K562 (cell line): ENCODE results near the gene PHKB. TPM values are rescaled to one million over a fixed set of nuclear protein-coding genes. Genes with fewer than 3 reads are reported as not detected.
A peak's percentile ranks its signal among the peaks of the same experiment; 100 is the strongest.

Source experiments
- ATF7 ChIP-seq: fragments of 450-650 bp; IDR thresholded peaks from 2 replicates; pipeline ENCODE4 v1.7.1; 2014; ENCODE audit warnings: mild to moderate bottlenecking, moderate library complexity
- CXXC5 ChIP-seq: fragments of 250-450 bp; sonication (Bioruptor Pico); IDR thresholded peaks from 2 replicates; pipeline ENCODE4 v1.8.0; 2022; ENCODE audit warnings: inconsistent platforms, mild to moderate bottlenecking, moderate library complexity
- DLX4 ChIP-seq: fragments of 250-450 bp; sonication (Bioruptor Pico); IDR thresholded peaks from 2 replicates; pipeline ENCODE4 v1.6.1; 2021; ENCODE audit warnings: mild to moderate bottlenecking
- ETV6 ChIP-seq, 3 experiments: fragments of 150-350 bp in 1 of 3; sonication (generic) in 1 of 3; formaldehyde crosslinking in 1 of 3; IDR thresholded peaks; 2 replicates each; pipeline versions ENCODE4 v1.6.1 to v1.8.0; 2014 to 2022; ENCODE audit warnings: borderline replicate concordance in 2 of 3, low read depth in 2 of 3, antibody characterized with exemption in 1 of 3, low read length in 1 of 3, mild to moderate bottlenecking in 1 of 3, missing genetic modification reagents in 1 of 3
- LCOR ChIP-seq: sonication (generic); formaldehyde crosslinking; IDR thresholded peaks from 2 replicates; pipeline ENCODE4 v1.8.0; 2022; ENCODE audit warnings: mild to moderate bottlenecking, missing genetic modification reagents
- MAFF ChIP-seq: IDR thresholded peaks from 2 replicates; pipeline ENCODE4 v1.6.1; 2012; ENCODE audit warnings: low read length, improper control_type of control experiment
- MAFK ChIP-seq: IDR thresholded peaks from 2 replicates; pipeline ENCODE4 v1.6.1; 2011; ENCODE audit warnings: low read length, improper control_type of control experiment
- MEIS2 ChIP-seq: fragments of 450-650 bp; IDR thresholded peaks from 2 replicates; pipeline ENCODE4 v1.6.1; 2014; ENCODE audit warnings: mild to moderate bottlenecking; ENCODE audit not compliant: partially characterized antibody
- NFATC3 ChIP-seq: fragments of 450-650 bp; IDR thresholded peaks from 2 replicates; pipeline ENCODE4 v1.6.1; 2017; ENCODE audit warnings: mild to moderate bottlenecking
- NR2C2 ChIP-seq, 2 experiments: fragments of 200-800 bp in 1 of 2; sonication (Bioruptor generic) in 1 of 2; sonication (generic) in 1 of 2; formaldehyde crosslinking in 1 of 2; IDR thresholded peaks; 2 replicates each; pipeline versions ENCODE4 v1.6.1 to v1.8.0; 2016 to 2022; ENCODE audit warnings: mild to moderate bottlenecking in 1 of 2, missing compliant biosample characterization in 1 of 2, missing genetic modification characterization in 1 of 2, missing genetic modification reagents in 1 of 2
- RBM22 ChIP-seq: fragments of 200-400 bp; formaldehyde crosslinking; IDR thresholded peaks from 2 replicates; pipeline ENCODE4 v1.6.1; 2018; ENCODE audit warnings: low read length, low read depth; ENCODE audit not compliant: poor library complexity, severe bottlenecking
- RBM39 ChIP-seq: fragments of 200-400 bp; formaldehyde crosslinking; optimal IDR thresholded peaks from 2 replicates; pipeline ENCODE3; 2018; ENCODE audit warnings: low read depth, low read length
- SAP30 ChIP-seq: fragments of 200-600 bp; sonication (generic); IDR thresholded peaks from 2 replicates; pipeline ENCODE4 v1.6.1; 2012; ENCODE audit warnings: borderline replicate concordance, low read depth, mild to moderate bottlenecking, moderate library complexity, low read length, control low read depth, inconsistent platforms; ENCODE audit not compliant: insufficient read depth, poor library complexity, severe bottlenecking
- SNIP1 ChIP-seq: fragments of 450-650 bp; IDR thresholded peaks from 2 replicates; pipeline ENCODE4 v1.7.1; 2017; ENCODE audit warnings: low read depth, mild to moderate bottlenecking
- TBL1XR1 ChIP-seq, 2 experiments: IDR thresholded peaks; 2 replicates each; pipeline ENCODE4 v1.6.1; 2012; ENCODE audit warnings: improper control_type of control experiment in 2 of 2, low read length in 2 of 2, mild to moderate bottlenecking in 1 of 2
- ZEB2 ChIP-seq: fragments of 450-650 bp; IDR thresholded peaks from 2 replicates; pipeline ENCODE4 v1.6.1; 2016
- ZMIZ1 ChIP-seq, 2 experiments: fragments of 150-350 bp in 1 of 2; IDR thresholded peaks; 2 replicates each; pipeline ENCODE4 v1.6.1; 2012 to 2016; ENCODE audit warnings: low read depth in 2 of 2, low read length in 2 of 2, mild to moderate bottlenecking in 1 of 2, moderate library complexity in 1 of 2
- ZNF592 ChIP-seq: fragments of 450-650 bp; IDR thresholded peaks from 2 replicates; pipeline ENCODE4 v1.6.1; 2017; ENCODE audit warnings: antibody characterized with exemption, mild to moderate bottlenecking
- polyA plus RNA-seq, 8 experiments: library from polyadenylated mRNA; depleted of rRNA in 4 of 8; stranded (reverse) in 5 of 8; unstranded in 3 of 8; fragments of >200 nt; fragmentation: Nextera tagmentation in 2 of 8; fragmentation: Illumina TruSeq in 1 of 8; extraction: Ambion mirVana in 2 of 8; extraction: Trizol in 1 of 8; gene quantifications; 2 replicates each; pipeline versions ENCODE4 v1.2.1 to v1.2.3, GENCODE V29; 2011 to 2014; ENCODE audit warnings: inconsistent platforms in 1 of 8, missing spikeins in 1 of 8
- total RNA-seq, 7 experiments: library from RNA; depleted of rRNA in 6 of 7; stranded (reverse); fragments of >200 nt in 6 of 7; fragmentation: Illumina TruSeq in 2 of 7; extraction: Trizol in 2 of 7; gene quantifications; 2 replicates each; pipeline versions ENCODE4 v1.2.1 to v1.2.3, GENCODE V29; 2011 to 2021; ENCODE audit warnings: low replicate concordance in 1 of 7

PHKB gene
- total and polyA plus RNA-seq, 9 of the 15 experiments (the other 6 are each of a cell fraction or from before 2014, with no cell fraction given): 24.7 to 92.3 (median 67.0) TPM

DNA sequence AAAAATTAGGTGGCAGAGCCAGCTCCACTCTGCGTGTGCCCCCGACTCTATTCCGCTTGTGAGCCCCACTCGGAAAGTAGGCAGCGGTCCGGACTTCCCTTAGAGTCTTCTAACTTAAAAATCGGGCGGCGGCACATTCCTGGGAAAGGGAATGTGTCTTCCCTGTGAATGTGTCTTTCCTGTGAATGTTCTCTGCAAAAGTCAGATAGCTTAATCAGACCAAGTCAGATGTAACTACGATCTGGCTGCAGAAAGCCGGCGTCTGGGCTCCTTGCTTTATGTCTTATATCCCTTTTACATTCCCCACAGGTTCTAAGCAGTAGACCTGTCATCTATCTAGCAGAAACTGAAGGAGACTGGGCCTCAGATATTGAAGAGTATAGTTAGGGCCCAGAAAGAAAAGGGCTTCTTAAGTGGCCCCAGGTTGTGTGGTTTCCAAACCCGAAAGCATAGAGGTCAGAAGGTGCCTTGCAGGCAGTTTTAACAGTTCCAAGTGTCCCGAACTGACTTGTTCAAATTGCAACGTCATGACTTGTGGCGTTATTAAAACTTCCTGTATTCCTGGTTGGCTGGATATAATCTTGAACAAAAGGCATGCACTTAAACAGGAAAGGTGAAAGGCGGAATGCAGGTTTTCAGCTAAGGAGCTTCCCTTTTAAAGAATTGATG lies 601 bp downstream of the PHKB start (continued):
- peak; percentile 40 for TF ChIP-seq MEIS2
- no peak for TF ChIP-seq NR2C2 (CRISPR knock-in tag; IDR thresholded peaks at IDR 0.05)
- TF ChIP-seq NR2C2 (tag; IDR thresholded peaks at IDR 0.05): peak; percentile 68
- TF ChIP-seq TBL1XR1 (IDR thresholded peaks at IDR 0.05; ENCODE audit: low read length in 2 of 2): peak in 1 of 2 experiments; percentile 68; a peak in 2 of 4 replicates
- TF ChIP-seq SAP30: peak; percentile 65
- TF ChIP-seq SNIP1: 0 out of 2 replicates have a peak, but pooled peaks have one; percentile 29
- 0 out of 2 replicates have a peak, but pooled peaks have one; percentile 31 for TF ChIP-seq NFATC3
- no peak for TF ChIP-seq RBM22
- peak; percentile 88 for TF ChIP-seq MAFK
- peak in 1 of 2 experiments; percentile 54; a peak in 1 of 4 replicates for TF ChIP-seq ZMIZ1 (IDR thresholded peaks at IDR 0.05; ENCODE audit: low read depth in 2 of 2, low read length in 2 of 2)
- TF ChIP-seq CXXC5 (CRISPR knock-in tag): peak; percentile 42; the same call in 1 of the 2 replicates
- no peak for TF ChIP-seq DLX4 (CRISPR knock-in tag)
- peak; percentile 69; the same call in 1 of the 2 replicates for TF ChIP-seq ZEB2
- TF ChIP-seq MAFF: peak; percentile 94
- TF ChIP-seq ZNF592: 0 out of 2 replicates have a peak, but pooled peaks have one; percentile 32
- peak; percentile 71; the same call in 1 of the 2 replicates for TF ChIP-seq LCOR
- peak; percentile 49; the same call in 1 of the 2 replicates for TF ChIP-seq ATF7
- 0 out of 4 replicates have a peak, but pooled peaks of 1 of the 2 experiments have one; percentile 13 for TF ChIP-seq ETV6 (IDR thresholded peaks at IDR 0.05; ENCODE audit: borderline replicate concordance in 1 of 2, low read depth in 2 of 2, low read length in 1 of 2)
- TF ChIP-seq ETV6 (CRISPR knock-in tag; IDR thresholded peaks at IDR 0.05; ENCODE audit: borderline replicate concordance): no peak
- TF ChIP-seq RBM39: no peak
